Measurements from ENCODE around the gene EXOC3L1.

The EXOC3L1 gene, protein sequence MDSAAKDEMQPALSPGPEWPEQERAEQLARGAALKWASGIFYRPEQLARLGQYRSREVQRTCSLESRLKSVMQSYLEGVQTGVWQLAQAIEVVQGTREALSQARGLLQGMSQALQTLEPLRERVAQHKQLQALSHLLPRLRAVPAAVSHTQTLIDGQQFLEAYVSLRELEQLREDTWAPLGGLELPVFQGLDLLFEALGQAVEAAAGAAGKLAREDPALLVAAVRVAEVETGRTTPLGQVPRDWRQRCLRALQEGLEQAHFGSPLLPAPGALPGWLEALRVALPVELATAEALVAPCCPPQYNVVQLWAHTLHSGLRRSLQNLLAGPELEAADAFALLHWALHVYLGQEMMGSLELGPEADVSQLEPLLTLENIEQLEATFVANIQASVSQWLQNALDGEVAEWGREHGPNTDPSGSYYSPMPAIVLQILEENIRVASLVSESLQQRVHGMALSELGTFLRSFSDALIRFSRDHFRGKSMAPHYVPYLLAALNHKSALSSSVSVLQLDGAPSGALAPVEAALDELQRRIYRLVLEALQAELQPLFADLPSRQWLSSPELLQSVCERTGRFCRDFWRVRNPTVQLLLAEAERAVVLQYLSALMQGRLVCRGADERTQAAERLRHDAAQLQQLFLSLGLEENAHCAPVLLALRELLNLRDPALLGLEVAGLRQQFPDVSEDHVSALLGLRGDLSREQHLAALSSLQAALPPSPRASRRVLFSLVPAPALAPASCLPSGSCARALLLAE

DNA sequence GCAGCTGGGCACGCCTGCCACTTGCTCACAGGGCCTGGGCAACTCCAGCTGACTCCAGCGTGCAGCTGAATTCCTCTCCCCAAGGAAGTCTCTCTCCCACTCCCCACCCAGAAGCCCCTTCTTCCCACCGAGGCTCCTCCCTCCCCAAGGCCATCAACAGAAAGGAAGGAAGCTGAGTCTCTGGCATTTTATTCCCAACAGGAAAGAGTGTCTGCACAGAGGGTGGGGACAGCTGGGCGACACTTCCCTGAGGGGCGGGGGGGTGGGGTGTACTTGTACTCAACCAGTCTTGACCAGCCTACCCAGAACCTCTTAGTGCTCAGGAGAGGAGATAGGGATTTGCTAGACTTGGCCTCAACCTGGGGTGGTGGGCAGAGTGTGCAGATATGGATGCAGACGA lies at the start of gene EXOC3L1:
EXOC3L1 (minus strand) TSS at position 96 of the 400 bp plus-strand sequence. CDS start 460 bp downstream, outside the sequence.
- DNase-seq: no peak

DNA sequence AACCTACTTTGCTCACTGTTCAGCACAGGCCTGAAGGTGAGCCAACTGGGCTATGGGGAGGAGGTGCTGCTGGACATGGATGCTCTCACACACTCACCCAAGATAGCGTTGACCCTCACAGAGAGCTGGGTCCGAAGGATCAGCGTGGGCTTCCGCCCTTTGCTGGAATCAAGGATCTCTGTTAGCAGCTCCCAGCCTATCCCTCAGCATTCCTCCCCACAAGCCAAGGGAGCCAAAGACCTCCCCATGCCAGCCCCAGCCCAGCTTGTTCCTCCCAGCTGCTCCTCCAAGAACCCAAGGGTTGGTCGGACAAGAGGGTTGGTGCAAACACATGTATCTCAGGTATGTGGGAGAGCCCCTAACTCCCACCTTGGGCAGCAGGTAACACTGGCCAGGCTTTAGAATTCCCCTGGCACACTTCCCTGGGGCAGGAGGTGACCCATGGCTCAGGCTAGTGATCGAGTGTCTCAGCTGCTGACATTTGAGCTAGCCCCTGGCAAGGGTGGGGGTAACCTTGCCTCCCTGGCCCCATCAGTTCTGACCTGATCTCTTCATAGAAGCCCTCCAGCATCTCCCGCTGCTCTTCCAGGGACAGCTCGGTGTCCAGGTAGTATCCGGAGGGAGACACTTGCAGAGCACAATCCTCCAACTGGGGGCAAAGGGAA lies 49.0 kb upstream of the EXOC3L1 start:
- DNase-seq: no peak

DNA sequence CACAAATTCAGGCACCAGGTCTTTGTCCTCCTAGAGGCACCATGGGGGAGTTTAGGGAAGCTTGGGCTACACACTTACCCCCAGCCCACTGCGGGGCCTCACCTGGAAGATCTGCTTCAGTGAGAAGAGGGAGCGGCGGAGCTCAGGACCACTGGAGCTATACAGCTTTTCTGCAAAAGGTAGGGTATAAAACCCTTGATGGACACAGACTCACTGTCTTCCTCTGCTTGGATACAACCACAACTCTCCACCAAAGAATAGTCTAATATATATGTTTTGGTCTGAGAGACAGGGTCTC lies 48.3 kb upstream of the EXOC3L1 start:
- DNase-seq: no peak

DNA sequence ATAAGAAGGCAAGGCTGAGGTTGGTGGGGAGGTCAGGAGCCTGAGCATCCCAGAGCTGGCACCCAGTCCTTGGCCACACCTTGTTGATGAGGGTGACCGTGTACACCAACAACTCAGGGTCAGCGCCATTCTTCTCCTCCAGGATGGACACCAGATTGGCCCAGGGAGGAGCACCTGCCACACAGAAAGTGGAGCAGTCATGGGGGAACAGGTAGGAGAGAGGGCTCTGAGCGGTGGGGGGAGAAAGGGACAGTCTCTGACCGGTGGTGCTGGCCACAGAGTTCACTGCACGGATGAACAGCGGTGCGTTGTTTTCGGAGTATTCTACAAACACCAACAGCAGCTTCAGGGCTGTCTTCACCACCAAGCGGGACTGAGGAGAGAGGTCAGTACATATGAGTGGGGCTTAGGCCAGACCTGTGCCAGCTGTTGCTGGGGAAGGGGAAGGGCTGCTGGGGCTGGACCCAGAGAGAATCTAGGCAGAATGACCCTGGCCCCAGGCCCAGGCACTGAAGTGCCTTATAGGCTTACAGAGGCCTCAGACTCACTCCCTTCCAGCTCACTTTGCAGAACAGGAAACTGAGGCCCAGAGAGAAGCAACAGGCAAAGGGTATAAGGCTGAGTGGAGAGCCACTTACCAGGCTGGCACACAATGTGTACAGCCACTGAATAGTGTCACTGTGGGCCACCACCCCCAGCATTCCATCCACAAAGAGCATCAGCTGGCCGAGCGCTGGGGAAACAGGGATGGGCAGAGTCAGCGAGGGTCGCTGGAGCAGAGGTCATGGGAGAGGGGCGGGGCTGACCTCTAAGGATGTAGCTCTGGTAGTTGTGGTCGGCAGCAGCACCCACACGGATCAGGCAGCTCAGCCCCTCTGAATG lies 47.7 kb upstream of the EXOC3L1 start:
- no peak for DNase-seq

DNA sequence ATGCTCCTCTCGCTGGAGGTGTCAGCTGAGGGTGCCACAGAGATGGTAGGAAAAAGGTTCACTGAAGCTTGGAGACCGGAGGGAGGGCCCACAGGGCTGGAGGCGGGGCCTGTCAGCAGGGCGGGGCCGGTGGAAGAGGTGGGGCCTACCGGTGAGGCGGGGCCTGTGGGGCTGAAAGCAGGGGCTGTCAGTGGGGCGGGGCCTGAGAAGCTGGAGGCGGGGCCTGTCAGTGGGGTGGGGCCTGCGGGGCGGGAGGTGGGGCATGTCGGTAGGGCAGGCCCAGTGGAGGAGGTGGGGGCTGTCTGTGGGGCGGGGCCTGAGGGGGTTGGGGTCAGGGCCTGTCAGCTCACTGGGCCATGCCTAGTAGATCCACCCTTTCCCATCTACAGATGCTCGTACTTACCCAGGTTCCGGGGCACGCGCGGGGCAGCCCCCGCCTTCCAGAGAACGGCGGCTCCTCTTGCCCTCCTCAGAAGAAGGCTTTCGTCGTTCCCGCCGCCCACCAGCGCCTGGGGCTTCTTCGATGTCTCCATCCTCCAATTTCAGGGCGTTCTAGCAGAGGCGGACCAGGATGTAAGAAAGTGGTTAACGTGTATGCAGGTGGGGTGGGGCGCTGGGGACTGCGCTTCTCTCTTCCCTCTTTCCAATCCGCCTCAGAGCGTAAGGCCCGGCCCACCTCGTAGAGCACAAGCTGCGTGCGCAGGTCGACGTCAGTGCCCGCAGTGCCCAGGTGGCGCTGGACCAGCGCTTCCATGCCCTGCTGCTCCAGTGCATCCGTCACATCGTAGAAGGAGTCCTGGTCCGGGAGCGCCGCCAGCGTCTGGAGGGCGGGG lies 46.8 kb upstream of the EXOC3L1 start:
- peak; percentile 82 for DNase-seq

DNA sequence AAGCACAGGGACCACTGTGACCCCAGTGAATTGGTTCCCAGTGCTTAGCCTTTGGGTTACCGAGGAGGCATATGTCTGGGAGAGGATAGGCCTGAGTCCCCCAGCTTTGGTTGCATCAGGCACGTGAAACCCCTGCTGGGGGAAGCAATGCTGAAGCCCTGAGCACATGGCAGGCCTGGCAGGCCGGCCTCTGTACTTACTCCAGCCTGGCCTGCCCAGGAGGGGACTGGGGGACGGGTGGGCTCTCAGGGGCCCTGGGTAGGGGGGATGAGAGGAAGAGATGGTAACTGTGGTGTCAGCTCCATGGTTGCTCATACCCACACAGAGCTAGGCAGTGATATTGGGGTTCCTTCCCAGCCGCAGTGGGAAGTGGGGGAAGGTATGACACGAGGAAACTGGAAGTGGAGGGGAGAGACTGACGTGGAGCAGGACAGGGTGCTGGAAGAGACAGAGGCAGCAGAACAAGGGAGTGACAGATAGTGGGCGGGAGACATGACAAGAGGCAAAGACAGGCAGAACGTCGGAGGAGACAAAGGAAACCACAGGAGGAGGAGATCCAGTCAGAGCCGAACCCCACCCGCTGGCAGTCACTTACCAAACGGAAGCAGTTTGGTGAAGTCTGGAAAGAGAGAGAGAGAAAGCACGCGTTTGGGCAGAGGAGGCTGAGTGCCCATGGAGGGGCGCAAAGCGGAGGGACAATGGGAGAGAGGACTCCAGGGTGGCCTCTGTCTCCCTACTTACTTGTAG lies 46.1 kb upstream of the EXOC3L1 start:
- peak; percentile 86 for DNase-seq

DNA sequence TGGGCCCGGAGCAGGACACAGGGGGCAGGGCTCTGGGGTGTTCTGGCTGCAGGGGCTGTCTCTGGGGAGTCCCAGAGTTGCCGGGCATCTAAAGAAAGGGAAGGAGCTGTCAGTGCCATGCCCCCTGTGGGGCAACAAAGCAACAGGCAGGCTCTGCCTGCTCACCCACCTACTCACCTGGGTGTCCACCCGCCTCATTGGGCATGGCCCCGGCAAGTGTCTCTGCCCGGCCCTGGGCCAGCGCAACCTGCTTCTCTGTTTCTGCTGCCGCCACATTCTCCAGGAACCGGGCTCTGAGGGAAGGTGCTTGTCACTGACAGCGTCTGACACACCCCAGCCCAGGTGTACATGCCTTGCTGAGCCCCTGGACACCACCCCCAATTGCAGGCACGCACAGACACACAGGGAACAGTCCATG lies 44.3 kb upstream of the EXOC3L1 start:
- no peak for DNase-seq

DNA sequence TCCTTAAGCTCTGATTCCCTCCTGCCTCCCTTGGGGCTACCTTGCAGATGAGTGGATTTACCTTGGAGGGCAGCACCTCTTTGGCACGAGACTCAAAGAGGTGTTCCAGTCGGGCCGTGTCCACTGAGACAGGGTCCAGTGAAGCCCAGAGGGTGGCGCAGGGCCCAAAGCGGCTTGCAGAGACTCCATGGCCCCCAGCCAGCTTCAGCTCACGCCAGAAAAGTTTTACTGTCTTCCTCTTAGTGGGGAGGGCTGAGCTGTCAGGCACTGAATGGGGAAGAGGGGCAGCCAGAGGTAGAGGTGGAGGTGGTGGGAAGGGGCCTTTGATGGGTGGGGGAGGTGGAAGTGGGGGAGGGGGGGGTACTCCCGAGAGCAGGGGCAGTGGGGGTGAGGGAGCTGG lies 43.7 kb upstream of the EXOC3L1 start:
- DNase-seq: no peak

DNA sequence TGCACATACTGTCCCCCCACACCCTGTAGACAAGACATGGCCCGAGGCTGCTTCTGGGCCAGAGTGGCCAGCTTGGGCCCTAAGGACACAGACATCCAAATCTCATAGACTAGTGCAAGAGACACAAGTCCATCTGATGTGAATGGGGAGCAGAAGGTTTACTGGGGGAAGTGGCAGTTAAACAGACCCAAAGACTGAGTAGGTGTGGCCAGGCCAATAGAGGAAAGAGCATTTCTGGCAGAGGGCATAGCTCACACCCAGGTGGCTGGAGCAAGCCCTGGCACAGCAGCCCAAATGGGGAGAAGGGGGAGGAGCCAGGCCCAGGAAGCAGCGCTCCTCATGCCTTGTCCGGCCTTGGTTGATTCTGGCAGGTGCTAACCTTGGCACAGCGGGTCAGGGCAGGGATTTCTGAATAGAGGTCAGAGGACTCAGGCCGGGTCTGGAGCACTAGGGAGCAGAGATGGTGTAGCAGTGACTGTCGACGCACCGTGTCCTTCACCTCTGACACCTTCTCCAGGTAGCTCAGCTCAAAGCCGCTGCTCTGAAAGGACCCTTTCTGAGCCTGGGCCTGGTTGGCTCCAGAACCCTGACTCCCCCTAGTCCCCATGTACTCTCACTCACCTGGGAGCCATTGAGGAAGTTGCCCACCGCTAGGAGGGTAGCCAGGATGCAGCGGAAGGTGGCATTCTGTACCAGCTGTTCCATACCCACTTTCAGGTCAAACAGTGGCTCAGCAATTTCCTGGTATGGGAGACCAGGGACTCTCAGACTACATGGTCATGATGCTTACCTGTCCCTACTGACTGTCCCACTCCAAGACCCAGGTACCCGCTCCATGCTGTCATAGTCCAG lies 41.1 kb upstream of the EXOC3L1 start:
- no peak for DNase-seq

DNA sequence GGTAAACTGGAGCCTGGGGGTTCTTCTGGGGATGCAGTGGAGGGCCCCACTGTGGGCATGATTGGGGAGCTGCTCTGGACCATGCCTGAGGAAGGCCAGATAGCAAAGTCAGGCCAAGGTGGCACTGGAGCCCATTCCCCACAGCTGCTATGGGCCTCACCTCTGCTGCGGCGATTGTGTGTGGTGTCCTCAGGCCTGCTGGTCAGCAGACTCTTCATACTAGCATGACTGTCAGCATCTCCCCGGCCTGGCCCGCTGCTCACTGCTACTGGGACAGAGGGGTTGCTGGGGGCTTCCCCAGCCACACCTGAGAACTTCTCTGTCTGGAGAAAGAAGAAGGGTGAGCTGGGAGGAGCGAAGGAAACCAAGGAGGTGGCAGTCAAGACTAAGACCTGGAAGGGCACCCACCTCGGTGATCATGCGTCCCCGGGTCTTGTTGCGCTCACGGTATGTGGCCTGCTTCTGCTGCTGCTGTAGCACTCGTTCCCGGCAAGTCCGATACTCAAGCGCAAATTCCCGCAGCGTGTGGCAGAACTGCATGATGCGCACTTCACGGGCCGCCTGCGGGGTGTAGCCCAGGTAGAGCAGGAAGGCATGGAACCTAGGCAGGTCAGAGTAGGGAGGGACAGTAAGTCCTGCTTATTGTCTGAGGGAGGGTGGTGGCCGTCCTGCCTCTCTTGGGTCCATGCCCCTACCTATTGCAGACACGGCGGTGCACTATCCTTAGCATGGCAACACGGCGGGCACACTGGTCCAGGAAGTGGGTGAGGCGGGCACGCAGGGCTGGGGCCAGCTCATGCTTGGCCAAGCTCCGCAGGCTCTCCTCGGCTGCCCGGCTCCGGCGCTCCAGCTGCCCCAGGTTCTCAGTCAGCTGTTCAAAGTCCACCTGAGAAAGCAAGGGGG lies 40.2 kb upstream of the EXOC3L1 start:
- no peak for DNase-seq

DNA sequence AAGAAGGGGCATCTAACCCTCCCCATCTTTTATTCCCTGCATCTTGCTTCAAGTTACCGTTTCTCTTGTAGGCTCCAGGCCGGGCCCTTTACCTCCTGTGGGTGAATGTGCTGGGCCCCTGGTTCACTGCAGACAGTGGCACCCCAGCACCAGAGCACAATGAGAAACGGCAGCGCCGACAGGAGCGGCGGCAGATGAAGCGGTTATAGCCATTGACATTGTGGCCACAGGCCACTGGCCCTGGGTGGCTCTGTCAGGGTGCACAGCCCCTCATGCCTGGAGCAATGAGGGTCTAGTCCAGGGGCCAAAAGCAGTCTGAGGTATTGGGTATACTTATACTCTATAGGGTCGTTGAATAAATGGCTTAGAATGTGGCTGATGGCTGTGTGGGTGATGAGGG lies 39.0 kb upstream of the EXOC3L1 start:
- DNase-seq: no peak

DNA sequence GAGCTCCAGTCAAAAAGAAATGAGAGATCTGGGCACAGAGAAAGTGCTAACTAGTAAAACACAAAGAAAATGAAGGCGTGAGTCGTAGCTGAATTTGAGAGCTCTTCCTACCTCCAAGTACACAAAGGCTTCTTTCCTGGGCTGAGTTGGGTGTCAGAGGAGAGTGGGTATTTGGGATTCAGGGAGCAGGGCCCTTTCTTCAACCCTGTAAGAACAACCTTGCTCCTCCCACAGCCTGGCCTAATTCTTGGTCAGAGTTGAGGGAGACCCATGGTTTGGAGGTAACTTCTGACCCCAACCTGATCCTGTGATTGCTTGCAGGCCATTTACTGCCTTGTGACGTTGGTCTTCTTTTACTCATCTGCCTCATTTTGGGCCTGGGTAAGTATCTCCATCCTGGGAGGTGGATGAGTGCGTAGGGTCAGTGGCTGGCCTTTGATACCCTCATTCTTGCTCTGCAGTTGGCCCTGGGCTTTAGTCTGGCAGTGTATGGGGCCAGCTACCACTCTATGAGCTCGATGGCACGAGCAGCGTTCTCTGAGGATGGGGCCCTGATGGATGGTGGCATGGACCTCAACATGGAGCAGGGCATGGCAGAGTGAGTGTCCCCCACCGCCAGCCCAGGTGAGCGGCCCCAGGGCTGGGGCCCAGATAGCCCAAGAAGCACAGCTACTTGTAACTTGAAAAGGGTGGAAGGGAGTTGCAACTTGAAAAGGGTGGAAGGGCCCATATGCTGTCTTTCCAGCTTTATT lies 38.3 kb upstream of the EXOC3L1 start:
- DNase-seq: no peak

DNA sequence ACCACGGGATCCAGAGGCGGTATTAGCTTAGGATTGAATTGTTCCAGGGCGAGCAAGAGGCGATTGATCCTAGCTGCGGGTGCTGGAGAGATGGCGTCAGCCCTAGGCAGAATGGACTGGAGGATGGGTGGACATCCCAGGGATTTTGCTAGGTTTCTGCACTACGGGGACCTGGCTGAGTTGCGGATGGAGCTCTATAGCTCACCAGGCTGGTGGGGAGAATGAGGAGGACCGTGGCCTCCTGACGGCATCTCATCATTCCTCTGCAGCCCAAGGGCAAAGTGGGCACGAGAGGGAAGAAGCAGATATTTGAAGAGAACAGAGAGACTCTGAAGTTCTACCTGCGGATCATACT lies 37.6 kb upstream of the EXOC3L1 start:
- DNase-seq: no peak

DNA sequence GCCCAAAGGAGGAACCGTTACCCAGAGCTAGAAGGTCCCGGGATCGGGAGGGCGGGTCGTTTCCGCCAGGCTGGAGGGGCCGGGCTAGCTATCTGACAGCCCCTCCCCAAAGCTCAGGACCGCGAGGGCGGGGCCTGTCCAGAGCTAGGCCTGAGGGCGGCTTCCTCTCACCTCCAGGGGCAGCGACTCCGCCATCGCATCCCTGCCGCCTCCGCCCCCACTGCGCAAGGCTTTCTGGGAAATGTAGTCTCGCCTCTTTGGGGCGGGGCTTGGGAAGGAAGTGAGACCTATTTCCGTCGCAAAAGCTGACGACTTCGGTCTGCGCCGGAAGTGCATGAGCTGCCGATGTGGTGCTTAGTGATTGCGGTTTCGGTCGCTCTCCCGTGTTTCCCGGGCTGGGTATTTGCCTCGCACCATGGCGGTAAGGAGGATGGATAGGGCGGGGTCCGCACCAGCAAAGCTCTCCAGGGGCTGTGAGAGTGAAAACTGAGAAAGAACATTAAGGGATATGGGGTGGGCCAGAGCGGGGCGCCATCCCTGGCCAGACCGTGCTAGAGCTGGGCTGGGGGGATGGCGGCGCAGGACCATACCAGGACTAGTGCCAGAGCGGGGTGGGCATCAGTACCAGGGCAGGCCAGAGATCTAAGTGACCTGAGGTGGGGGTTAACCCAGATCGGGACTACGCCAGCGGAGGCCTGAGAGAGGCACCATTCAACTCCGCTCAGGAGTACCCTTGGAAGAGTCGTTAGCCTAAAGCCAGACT lies 37.0 kb upstream of the EXOC3L1 start, which contains the start of gene TMEM208:
TMEM208 (plus strand) TSS at position 327 of the 763 bp plus-strand sequence; CDS start at position 416, 89 bp downstream.
- DNase-seq: peak; percentile 99

DNA sequence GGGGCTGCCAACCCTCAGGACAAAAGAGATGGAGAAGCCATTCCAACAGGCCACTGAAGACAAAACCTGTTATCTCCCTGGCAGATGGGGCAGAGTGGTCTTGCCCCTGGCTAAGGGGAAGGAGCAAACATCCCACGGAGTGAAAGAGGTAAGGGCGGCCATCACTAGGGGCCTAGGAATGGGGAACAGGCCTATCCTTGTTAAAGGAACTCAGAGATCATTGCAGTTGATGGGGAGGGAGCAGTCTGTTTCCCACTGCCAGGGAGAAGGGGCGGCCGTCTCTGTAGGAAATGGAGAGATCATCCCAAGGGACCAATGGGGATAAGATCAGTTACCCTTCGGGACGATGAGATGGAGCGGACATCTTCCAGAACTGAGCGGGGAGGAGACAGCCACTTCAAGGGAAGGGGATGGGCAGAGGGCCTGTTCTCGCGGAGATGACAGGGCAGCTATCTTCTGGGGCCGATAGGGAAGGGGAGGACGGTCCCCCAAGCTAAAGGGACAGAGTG lies 36.4 kb upstream of the EXOC3L1 start:
- DNase-seq: no peak

DNA sequence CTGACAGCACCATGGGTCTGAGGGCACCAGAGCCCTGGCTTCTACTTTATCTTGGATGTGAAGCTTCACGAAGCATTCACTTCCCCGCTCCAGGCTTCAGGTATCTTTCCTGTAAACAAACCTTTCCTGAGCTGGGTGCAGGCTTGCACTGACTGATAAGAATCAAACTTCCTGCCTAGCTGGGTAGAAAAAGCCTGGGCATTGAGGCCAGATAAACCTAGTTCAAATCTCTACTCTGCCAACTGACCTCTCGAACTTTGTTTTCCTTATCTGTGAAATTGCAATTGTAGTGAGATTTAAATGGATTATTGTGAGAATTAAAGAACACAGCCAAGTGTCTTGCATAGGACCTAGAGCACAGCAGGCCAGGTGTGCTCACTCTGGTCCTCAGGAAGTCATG lies 34.1 kb upstream of the EXOC3L1 start:
- DNase-seq: no peak

Data from hematopoietic multipotent progenitor cell treated with erythropoietin and hydrocortisone succinate and interleukin-3 and kit ligand, for 8 days (in vitro differentiated cells).